GM23338 (cell line): ENCODE data around the gene TSPAN10. TPM values are rescaled to one million over a fixed set of nuclear protein-coding genes. Genes with fewer than 3 reads are reported as not detected.
A peak's percentile ranks its signal among the peaks of the same experiment; 100 is the strongest.

Experiments used
- ATAC-seq: fragments of 200-7000 bp; cut with Tn5 transposase; 3 replicates; pipeline ENCODE4 v1.9.1; 2020
- DNase-seq: peaks from one replicate; pipeline ENCODE4 v3.0.0-alpha.2; 2015; ENCODE audit warnings: low spot score
- H2AFZ ChIP-seq: fragments of 200-600 bp; sonication (generic); 2 replicates; pipeline ENCODE4 v1.8.0; 2016; ENCODE audit warnings: antibody characterized with exemption, mild to moderate bottlenecking, moderate library complexity
- H3F3A ChIP-seq: fragments of 200-600 bp; sonication (generic); replicated peaks from 2 replicates; pipeline ENCODE4 v1.8.0; 2017; ENCODE audit warnings: antibody characterized with exemption, mixed run types, low read depth
- H3K27ac ChIP-seq: fragments of 200-600 bp; sonication (generic); 2 replicates; pipeline ENCODE4 v1.6.1; 2016; ENCODE audit warnings: low read depth
- H3K27me3 ChIP-seq: fragments of 200-600 bp; sonication (generic); 2 replicates; pipeline ENCODE4 v1.8.0; 2016; ENCODE audit warnings: mild to moderate bottlenecking, mixed run types, moderate library complexity; ENCODE audit not compliant: insufficient read depth
- H3K36me3 ChIP-seq: fragments of 200-600 bp; sonication (generic); 2 replicates; pipeline ENCODE4 v1.8.0; 2016; ENCODE audit warnings: mild to moderate bottlenecking; ENCODE audit not compliant: insufficient read depth
- H3K4me1 ChIP-seq: fragments of 200-600 bp; sonication (generic); 2 replicates; pipeline ENCODE4 v1.8.0; 2016; ENCODE audit warnings: mild to moderate bottlenecking, moderate library complexity; ENCODE audit not compliant: insufficient read depth
- H3K4me2 ChIP-seq: fragments of 200-600 bp; sonication (generic); 2 replicates; pipeline ENCODE4 v1.7.1; 2017; ENCODE audit warnings: mixed run types
- H3K4me3 ChIP-seq: fragments of 200-600 bp; sonication (generic); 2 replicates; pipeline ENCODE4 v1.6.1; 2016; ENCODE audit warnings: mixed run types
- H3K79me2 ChIP-seq: fragments of 200-600 bp; sonication (generic); replicated peaks from 2 replicates; pipeline ENCODE4 v1.8.0; 2017; ENCODE audit warnings: mild to moderate bottlenecking; ENCODE audit not compliant: insufficient read depth
- H3K9me2 ChIP-seq: fragments of 200-600 bp; sonication (generic); 2 replicates; pipeline ENCODE4 v1.8.0; 2017; ENCODE audit not compliant: insufficient read depth
- H4K20me1 ChIP-seq: fragments of 200-600 bp; sonication (generic); replicated peaks from 2 replicates; pipeline ENCODE4 v1.8.0; 2017; ENCODE audit warnings: mild to moderate bottlenecking; ENCODE audit not compliant: insufficient read depth
- H3K27ac Mint-ChIP-seq: 2 replicates; pipeline ENCODE4 v1.8.0; 2020; ENCODE audit warnings: inconsistent platforms, mild to moderate bottlenecking, moderate library complexity, mixed read lengths
- H3K27me3 Mint-ChIP-seq: 3 replicates; pipeline ENCODE4 v1.8.0; 2022; ENCODE audit warnings: low read depth, mild to moderate bottlenecking, moderate library complexity, mixed read lengths, inconsistent platforms; ENCODE audit not compliant: insufficient read depth, poor library complexity
- H3K36me3 Mint-ChIP-seq: 3 replicates; pipeline ENCODE4 v1.8.0; 2021; ENCODE audit warnings: low read depth, mild to moderate bottlenecking, inconsistent platforms, moderate library complexity, mixed read lengths
- H3K4me1 Mint-ChIP-seq: 3 replicates; pipeline ENCODE4 v1.8.0; 2020; ENCODE audit warnings: mild to moderate bottlenecking, inconsistent platforms, mixed read lengths
- H3K4me3 Mint-ChIP-seq: 3 replicates; pipeline ENCODE4 v1.8.0; 2021; ENCODE audit warnings: moderate library complexity, mild to moderate bottlenecking, inconsistent platforms, mixed read lengths
- H3K9me3 Mint-ChIP-seq: 3 replicates; pipeline ENCODE4 v1.8.0; 2020; ENCODE audit warnings: moderate library complexity, mild to moderate bottlenecking, inconsistent platforms, mixed read lengths
- EZH2phosphoT487 ChIP-seq: fragments of 200-600 bp; sonication (generic); IDR thresholded peaks from one replicate; pipeline ENCODE4 v1.8.1; 2018; ENCODE audit warnings: antibody characterized with exemption; ENCODE audit not compliant: unreplicated experiment
- JUNB ChIP-seq: IDR thresholded peaks from one replicate; pipeline ENCODE4 v1.6.1; 2016; ENCODE audit warnings: antibody characterized with exemption; ENCODE audit not compliant: unreplicated experiment
- NANOG ChIP-seq: IDR thresholded peaks from 2 replicates; pipeline ENCODE4 v1.6.1; 2016; ENCODE audit warnings: antibody characterized with exemption, borderline replicate concordance
- POLR2AphosphoS5 ChIP-seq: IDR thresholded peaks from 2 replicates; pipeline ENCODE4 v1.6.1; 2016; ENCODE audit warnings: antibody characterized with exemption, low read depth
- STAT1 ChIP-seq: IDR thresholded peaks from one replicate; pipeline ENCODE4 v1.6.1; 2016; ENCODE audit warnings: antibody characterized with exemption; ENCODE audit not compliant: unreplicated experiment
- ZNF462 ChIP-seq: fragments of 250-450 bp; sonication (Bioruptor Pico); IDR thresholded peaks from 2 replicates; pipeline ENCODE4 v1.5.0; 2020; ENCODE audit warnings: mild to moderate bottlenecking, moderate library complexity
- polyA plus RNA-seq: library from polyadenylated mRNA; unstranded; fragments of >200 nt; fragmentation: Nextera tagmentation; extraction: Ambion mirVana; gene quantifications from 2 replicates; pipeline ENCODE4 v1.2.1, GENCODE V29; 2016
- total RNA-seq: library from RNA; depleted of rRNA; stranded (reverse); fragments of >200 nt; shearing (Covaris generic); gene quantifications from 2 replicates; pipeline ENCODE4 v1.2.3, GENCODE V29; 2014
- TF ChIP-seq, protein P1 (sequence below), 2 experiments: fragments of 200-600 bp in 1 of 2; sonication (generic) in 1 of 2; conservative IDR thresholded peaks; 2 replicates each; pipeline versions ENCODE4 v1.5.1 to v1.6.1; 2016 to 2017; ENCODE audit warnings: antibody characterized with exemption in 2 of 2, low read depth in 2 of 2, mild to moderate bottlenecking in 2 of 2, moderate library complexity in 1 of 2

Gene TSPAN10
- total and polyA plus RNA-seq, 2 experiments from 2014 or later, result 0.66 to 1.2 TPM

DNA sequence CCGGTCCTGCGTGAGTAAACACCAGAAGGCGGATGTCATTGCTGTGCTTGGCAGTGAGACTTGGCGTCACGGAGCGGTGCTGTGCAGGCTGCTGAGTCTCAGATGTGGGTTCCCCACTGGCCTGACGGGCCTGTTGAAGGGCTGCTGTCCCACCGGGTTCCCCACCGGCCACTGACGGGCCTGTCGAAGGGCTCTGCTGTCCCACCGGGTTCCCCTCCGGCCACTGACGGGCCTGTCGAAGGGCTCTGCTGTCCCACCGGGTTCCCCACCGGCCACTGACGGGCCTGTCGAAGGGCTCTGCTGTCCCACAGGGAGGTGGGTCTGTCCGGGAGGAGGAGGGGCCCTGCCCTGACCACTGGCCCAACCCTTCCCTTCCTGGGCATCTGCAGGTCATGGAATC lies 49.6 kb downstream of the TSPAN10 start:
- Histone ChIP-seq H3K4me2 (no peak overlapping the region), H3K27ac (no peak overlapping the region), H2AFZ (no peak overlapping the region), H3K4me3 (no peak overlapping the region), H3F3A (peaks cover 18% of the 10 kb centered on the region), H4K20me1 (peaks cover 8% of the 10 kb centered on the region; the same call in 1 of the 2 replicates), H3K79me2 (peaks cover 38% of the 10 kb centered on the region), H3K9me2 (no peaks in the 10 kb centered on the region), H3K4me1 (peaks cover 6% of the 10 kb centered on the region), H3K36me3 (no peaks in the 10 kb centered on the region), H3K27me3 (no peaks in the 10 kb centered on the region)
- peak overlapping the region; percentile 17; the same call in 1 of the 3 replicates for H3K4me3 Mint-ChIP-seq
- no peak for ATAC-seq
- no peaks in the 10 kb centered on the region; the same call in 2 of the 3 replicates for H3K9me3 Mint-ChIP-seq
- DNase-seq, result no peak
- peaks cover 46% of the 10 kb centered on the region for H3K36me3 Mint-ChIP-seq
- H3K27me3 Mint-ChIP-seq, result peaks cover 18% of the 10 kb centered on the region
- H3K27ac Mint-ChIP-seq, result no peak overlapping the region
- no peak for TF ChIP-seq STAT1
- no peak for TF ChIP-seq EZH2phosphoT487
- TF ChIP-seq ZNF462 (CRISPR knock-in tag), result no peak
- TF ChIP-seq JUNB, result no peak
- TF ChIP-seq, protein P1, sequence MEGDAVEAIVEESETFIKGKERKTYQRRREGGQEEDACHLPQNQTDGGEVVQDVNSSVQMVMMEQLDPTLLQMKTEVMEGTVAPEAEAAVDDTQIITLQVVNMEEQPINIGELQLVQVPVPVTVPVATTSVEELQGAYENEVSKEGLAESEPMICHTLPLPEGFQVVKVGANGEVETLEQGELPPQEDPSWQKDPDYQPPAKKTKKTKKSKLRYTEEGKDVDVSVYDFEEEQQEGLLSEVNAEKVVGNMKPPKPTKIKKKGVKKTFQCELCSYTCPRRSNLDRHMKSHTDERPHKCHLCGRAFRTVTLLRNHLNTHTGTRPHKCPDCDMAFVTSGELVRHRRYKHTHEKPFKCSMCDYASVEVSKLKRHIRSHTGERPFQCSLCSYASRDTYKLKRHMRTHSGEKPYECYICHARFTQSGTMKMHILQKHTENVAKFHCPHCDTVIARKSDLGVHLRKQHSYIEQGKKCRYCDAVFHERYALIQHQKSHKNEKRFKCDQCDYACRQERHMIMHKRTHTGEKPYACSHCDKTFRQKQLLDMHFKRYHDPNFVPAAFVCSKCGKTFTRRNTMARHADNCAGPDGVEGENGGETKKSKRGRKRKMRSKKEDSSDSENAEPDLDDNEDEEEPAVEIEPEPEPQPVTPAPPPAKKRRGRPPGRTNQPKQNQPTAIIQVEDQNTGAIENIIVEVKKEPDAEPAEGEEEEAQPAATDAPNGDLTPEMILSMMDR (conservative IDR thresholded peaks at IDR 0.05; ENCODE audit: low read depth in 2 of 2), result no peak
- TF ChIP-seq NANOG, result no peak
- TF ChIP-seq POLR2AphosphoS5, result no peak
- peaks cover 12% of the 10 kb centered on the region for H3K4me1 Mint-ChIP-seq
